Endometrial microvascular endothelial cells (primary cell): Measurements from ENCODE around the gene IL4R. TPM values are rescaled to one million over a fixed set of nuclear protein-coding genes. Genes with fewer than 3 reads are reported as not detected.

Source experiments
- in situ Hi-C: cut with HindIII; loops from 2 replicates; pipeline ENCODE4 v1.10.0; 2017; ENCODE audit warnings: low sequenced_read_pairs, low pct_unique_long_range_greater_than_20kb; ENCODE audit errors: inconsistent ontology term
- total RNA-seq: library from RNA; depleted of rRNA; stranded (reverse); fragments of >200 nt; gene quantifications from one replicate; pipeline ENCODE4 v1.2.3, GENCODE V29; 2015; ENCODE audit errors: inconsistent ontology term

IL4R gene
- total RNA-seq, 1 donor from 2014 or later, result 81.6 TPM

- in situ Hi-C loops, result no loop called here
Observed at GRCh38 chr16:27311448-27311830, 2.3 kb upstream of the IL4R start.

GRCh38 chr16:27311897-27312303 is 1.9 kb upstream of the IL4R start:
- in situ Hi-C loops, result no loop called here

- in situ Hi-C loops, result no loop called here
Observed at GRCh38 chr16:27312580-27313421, 973 bp upstream of the IL4R start.

DNA sequence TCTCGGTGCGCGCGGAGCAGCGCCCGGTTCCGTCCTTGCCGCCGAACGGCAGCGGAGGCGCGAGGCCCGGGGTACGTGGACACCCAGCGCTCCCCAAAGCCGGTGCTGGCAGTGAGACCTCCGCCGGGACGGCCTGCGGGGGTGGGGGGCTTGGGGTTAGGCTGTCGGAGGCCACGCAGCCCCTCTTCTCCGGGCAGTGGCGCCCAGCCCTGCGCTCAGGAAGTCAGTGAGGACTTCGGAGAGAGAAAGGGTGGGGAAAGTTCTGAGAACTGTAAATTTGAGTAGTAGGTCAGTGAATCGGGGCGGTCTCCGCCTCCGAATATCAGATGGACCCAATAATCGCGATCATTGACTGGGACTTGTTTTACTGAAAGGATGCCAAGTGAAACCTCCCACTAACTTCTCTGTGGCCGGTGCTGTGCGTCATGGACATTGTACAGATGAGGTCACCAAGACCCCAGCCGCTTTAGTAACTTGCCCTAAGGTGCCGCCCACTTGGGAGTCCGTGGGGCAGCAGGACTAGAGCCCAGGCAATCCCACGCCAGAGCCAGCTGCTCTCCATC is 468 bp downstream of the IL4R start:
- in situ Hi-C loops, result no loop called here

GRCh38 chr16:27314986-27315332 is 1.2 kb downstream of the IL4R start:
- in situ Hi-C loops, result no loop called here

DNA sequence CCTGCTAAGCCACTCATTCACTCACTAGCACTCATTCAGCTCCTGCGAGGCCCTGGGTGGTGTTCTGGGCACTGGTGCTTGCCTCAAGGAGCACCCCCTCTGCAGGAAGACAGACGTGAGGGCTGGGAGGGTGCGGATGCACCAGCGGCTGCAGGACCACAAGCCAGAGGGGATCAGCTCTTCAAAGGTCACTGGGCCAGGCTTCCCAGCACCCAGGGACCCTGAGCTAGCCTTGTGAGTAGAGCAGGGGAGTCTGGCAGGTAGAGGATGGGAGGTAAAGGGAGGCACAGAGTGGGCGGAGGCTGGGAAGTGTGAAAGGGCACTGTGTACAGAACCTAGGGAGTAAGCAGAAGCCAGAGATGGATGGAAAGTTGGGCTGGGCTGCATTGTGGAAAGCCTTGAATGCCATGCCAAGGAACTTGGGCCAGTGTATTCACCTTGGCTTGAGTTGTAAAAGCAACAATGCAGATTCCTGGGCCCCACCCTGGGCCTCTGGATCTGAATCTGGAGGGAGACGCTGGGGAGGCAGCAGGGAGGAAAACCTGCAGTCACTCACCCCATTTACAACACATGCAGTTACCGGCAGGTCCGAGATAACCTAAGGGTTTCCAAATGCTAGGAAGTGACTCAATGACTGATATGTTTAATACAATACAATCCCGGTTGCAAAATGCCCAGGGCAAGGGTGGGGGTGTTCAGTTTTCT is 1.7 kb downstream of the IL4R start:
- in situ Hi-C loops, result no loop called here

DNA sequence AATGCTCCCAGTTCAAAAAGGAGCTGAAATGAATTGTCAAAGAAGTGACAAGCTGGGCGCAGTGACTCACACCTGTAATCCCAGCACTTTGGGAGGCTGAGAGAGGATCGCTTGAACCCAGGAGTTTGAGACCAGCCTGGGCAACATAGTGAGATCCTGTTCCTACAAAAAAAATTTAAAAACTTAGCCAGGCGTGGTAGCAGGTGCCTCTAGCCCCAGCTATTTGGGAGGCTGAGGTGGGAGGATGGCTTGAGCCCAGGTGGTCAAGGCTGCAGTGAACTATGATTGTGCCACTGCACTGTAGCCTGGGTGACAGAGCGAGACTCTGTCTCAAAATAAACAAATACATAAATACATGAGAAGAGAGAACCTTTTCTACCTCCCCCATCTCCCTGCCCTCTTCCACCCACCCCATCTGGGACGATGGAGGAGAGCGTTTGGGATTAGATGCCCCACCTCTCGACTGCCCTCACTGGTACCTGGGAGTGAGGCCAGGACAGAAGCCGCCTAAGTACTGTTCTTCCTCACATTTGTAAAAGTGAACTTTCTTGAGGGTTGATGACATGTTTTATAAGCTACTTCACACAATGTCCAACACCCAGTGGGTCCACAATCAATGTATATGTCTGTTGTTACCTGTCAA is 2.4 kb downstream of the IL4R start:
- in situ Hi-C loops, result no loop called here

GRCh38 chr16:27317320-27317719 is 3.5 kb downstream of the IL4R start:
- in situ Hi-C loops, result no loop called here

DNA sequence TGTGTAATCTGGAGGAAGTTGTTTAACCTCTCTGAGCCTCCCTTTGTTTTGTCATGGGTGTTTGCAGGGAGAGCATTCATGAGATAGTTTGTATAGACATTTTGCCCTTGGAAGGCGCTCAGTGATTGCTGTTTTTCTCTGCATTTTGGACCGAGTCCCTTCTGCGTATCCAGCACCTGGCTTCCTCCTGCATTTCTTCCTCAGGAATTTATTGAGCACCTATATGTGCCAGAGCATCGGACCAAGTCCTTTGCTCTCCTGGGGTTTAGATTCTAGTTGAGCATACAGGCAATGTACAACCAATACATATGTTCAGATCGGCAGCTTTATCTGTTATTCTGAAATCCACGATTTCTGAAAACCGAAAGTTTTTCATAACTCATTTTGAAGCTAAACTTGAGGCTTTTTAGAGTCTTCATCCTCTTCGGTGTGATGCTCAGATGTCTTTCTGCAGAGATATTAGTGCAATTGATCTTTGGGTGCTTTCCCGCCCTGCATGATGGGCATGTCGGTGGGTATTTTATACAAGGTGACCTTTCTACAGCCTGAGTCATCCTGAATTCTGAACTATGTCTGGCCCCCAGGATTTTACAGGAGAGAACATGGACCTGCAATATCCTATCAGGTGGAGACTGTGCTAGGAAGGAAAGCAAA is 4.1 kb downstream of the IL4R start:
- in situ Hi-C loops, result no loop called here

DNA sequence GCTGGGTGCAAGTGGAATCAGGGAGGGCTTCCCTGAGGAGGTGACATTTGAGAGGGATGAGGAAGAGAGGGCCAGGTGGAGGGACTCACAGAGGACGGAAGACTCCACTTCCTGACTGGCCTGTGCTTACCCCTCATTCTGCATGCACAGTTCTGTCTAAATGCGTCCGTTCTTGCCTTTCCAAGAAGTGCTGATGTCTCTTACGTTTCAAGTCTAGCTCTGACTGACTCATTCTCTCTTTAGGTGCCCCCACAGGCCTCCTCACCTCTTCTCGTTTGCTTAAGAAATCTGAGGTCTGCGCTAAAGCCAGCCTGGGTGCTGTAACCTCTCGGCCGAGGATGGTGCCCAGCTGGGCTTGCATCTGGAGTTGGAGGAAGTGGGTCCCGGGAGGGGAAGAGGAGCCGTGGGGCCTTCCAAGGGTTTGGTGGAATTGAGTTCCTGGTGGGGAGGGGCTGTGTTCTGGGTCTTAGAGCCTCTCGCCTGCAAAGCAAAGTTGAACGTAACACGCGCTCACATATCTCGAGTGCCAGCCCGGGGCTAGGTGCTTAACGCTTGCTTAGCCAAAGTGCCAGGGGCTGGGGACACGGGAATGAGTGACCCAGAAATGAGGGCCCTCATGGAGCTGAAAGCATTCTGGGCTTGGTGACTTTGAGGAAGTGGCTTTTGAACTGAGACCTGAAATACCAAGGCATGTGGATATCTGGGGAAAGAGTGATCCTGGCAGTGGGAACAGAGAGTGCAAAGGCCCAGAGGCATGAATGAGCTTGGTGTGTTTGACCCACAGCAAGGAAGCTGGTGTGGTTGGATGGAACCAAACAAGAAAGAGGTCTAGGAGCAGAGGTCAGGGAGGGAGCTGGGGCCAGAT is 4.8 kb downstream of the IL4R start:
- in situ Hi-C loops, result no loop called here

- in situ Hi-C loops, result no loop called here
Observed at GRCh38 chr16:27319257-27319965, 5.6 kb downstream of the IL4R start.

- in situ Hi-C loops, result no loop called here
Observed at GRCh38 chr16:27320261-27321012, 6.7 kb downstream of the IL4R start.

GRCh38 chr16:27321013-27321915 is 7.5 kb downstream of the IL4R start:
- in situ Hi-C loops, result no loop called here

DNA sequence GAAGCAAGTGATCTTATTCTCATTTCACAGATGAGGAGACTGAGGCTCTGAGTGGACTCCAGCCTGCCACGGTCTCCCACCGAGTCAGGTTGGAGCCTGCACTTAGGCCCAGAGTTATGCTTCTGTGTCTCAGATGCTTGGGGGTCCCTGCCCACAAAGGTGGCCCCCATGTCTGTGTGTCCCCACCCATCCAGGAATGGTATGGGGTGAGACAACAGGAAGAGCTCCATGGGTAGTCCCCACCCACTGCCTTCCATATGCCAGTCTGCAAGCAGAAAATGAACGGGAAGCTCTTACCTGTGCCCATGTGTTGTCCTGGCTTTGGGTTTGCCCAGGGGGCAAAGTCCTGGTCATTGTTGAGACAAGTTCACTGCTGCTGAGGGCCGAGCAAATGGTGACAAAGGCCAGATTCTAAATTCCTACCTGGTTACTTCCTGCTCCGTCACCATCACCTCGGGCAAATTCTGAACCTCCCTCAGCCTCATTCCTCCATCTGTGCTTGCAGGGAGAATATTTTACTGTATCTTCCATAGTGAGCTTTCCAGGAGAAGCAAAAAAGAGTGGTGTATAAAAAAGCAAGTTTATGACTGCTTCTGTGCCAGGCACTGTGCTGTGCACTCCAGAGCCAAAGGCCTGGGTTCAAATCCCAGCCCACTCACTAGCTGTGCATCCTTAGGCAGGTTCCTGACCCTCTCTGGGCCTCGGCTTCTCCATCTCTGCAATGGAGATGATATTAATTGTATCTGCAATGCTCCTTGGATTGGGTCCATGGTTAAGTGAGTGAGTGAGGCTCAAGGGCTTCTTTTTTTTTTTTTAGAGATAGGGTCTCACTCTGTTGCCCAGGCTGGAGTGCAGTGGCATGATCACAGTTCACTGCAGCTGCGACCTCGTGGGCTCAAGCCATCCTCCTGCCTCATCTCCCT is 9.3 kb downstream of the IL4R start:
- in situ Hi-C loops, result no loop called here
